Left cardiac atrium (tissue), 4 donors: ENCODE data around the gene BLM. TPM values are rescaled to one million over a fixed set of nuclear protein-coding genes. Genes with fewer than 3 reads are reported as not detected.
"Not testable (repeated sequence)": the region's sequence is repeated elsewhere in the genome, so short reads cannot be mapped to it uniquely, and the experiment has no call there.

Experiments used
- ATAC-seq, 2 donors: fragments of 200-7000 bp; cut with Tn5 transposase; one replicate each; pipeline ENCODE4 v1.9.1; 2020; ENCODE audit warnings: mild to moderate bottlenecking in 2 of 2, moderate library complexity in 2 of 2
- DNase-seq: peaks from one replicate; pipeline ENCODE4 v3.0.0-alpha.2; 2020
- intact Hi-C, 2 donors: fragments of 100-400 bp; cut with DNase I; formaldehyde crosslinking; loops; one replicate each; pipeline versions ENCODE4 v1.14.1 to v1.15.1; 2022 to 2023
- total RNA-seq, 2 donors: library from RNA; stranded (reverse); fragmentation: NEBNext Ultra II Directional; extraction: Animal tissue kit (Norgen Biotek cat#: 25700); gene quantifications; one replicate each; pipeline ENCODE4 v1.2.1, GENCODE V29; 2021
- donor health status: DM: no; HTN: yes; CAD: no.
- donor health status: DM: no; HTN: yes; CAD: no; lungs with severe emphysema.
- donor health status: DM: yes; HTN: yes; CAD: no.
- donor health status: Dilated cardiomyopathy.

BLM gene
- total RNA-seq, 2 donors from 2014 or later = 13.8 to 14.9 TPM

- DNase-seq (no peak), ATAC-seq (peak; percentile 38 to 49)
- intact Hi-C loops = no loop called here
Observed at GRCh38 chr15:90829942-90830440, 112.8 kb downstream of the BLM start.

- intact Hi-C loops = no loop called here
- no peak for DNase-seq
- no peak for ATAC-seq
Observed at GRCh38 chr15:90834626-90835025, 117.5 kb downstream of the BLM start.

GRCh38 chr15:90836296-90836871 is 119.2 kb downstream of the BLM start:
- DNase-seq (no peak), ATAC-seq (peak in 1 of 2 donors; percentile 48)
- intact Hi-C loops = no loop called here

- no peak for ATAC-seq
- no peak for DNase-seq
- intact Hi-C loops = no loop called here
Observed at GRCh38 chr15:90837094-90837493, 119.9 kb downstream of the BLM start.

- no peak for DNase-seq
- ATAC-seq = no peak
- intact Hi-C loops = no loop called here
Observed at GRCh38 chr15:90838139-90838538, 121.0 kb downstream of the BLM start.

- ATAC-seq (no peak), DNase-seq (no peak)
- intact Hi-C loops = no loop called here
Observed at GRCh38 chr15:90838544-90838943, 121.4 kb downstream of the BLM start.

GRCh38 chr15:90839187-90840071 is 122.3 kb downstream of the BLM start:
- DNase-seq (peak; percentile 40), ATAC-seq (peak; percentile 51 to 81)
- intact Hi-C loops = no loop called here

GRCh38 chr15:90840157-90840855 is 123.2 kb downstream of the BLM start:
- intact Hi-C loops = no loop called here
- no peak for ATAC-seq

GRCh38 chr15:90840954-90841353 is 123.8 kb downstream of the BLM start:
- ATAC-seq (no peak), DNase-seq (no peak)
- intact Hi-C loops = no loop called here

More at GRCh38 chr15:90840157-90840855, 123.2 kb downstream of the BLM start:
- no peak for DNase-seq

- intact Hi-C loops = no loop called here
- DNase-seq (no peak), ATAC-seq (peak in 1 of 2 donors; percentile 36)
Observed at GRCh38 chr15:90844696-90845095, 127.5 kb downstream of the BLM start.

GRCh38 chr15:90845201-90845949 is 128.2 kb downstream of the BLM start:
- ATAC-seq (peak in 1 of 2 donors; percentile 82), DNase-seq (peak; percentile 35)
- intact Hi-C loops = no loop called here

GRCh38 chr15:90849424-90849823 is 132.3 kb downstream of the BLM start:
- intact Hi-C loops, ATAC-seq: not testable (repeated sequence)

GRCh38 chr15:90851114-90851513 is 134.0 kb downstream of the BLM start:
- no peak for ATAC-seq
- intact Hi-C loops = no loop called here
- no peak for DNase-seq

More at GRCh38 chr15:90849424-90849823, 132.3 kb downstream of the BLM start:
- DNase-seq = not testable (repeated sequence)

- intact Hi-C loops = no loop called here
- DNase-seq = no peak
- no peak for ATAC-seq
Observed at GRCh38 chr15:90851940-90852339, 134.8 kb downstream of the BLM start.

- ATAC-seq = no peak
Observed at GRCh38 chr15:90855139-90855538, 138.0 kb downstream of the BLM start.

GRCh38 chr15:90857337-90857736 is 140.2 kb downstream of the BLM start:
- ATAC-seq = no peak
- no peak for DNase-seq
- intact Hi-C loops = no loop called here

More at GRCh38 chr15:90855139-90855538, 138.0 kb downstream of the BLM start:
- intact Hi-C loops = no loop called here
- no peak for DNase-seq

- intact Hi-C loops = no loop called here
- no peak for ATAC-seq
- no peak for DNase-seq
Observed at GRCh38 chr15:90857883-90858443, 140.8 kb downstream of the BLM start.

- ATAC-seq (peak; percentile 35 to 44), DNase-seq (no peak)
- intact Hi-C loops = no loop called here
Observed at GRCh38 chr15:90859234-90860131, 142.3 kb downstream of the BLM start.
